H1 (cell line): ENCODE results near the gene MAGEA9B. TPM values are rescaled to one million over a fixed set of nuclear protein-coding genes. Genes with fewer than 3 reads are reported as not detected.

Experiments used
- CTCF ChIA-PET: fragments of 300-600 bp; sonication (Branson Sonifier 250); formaldehyde crosslinking; loops from one replicate; lab custom pipeline; 2021; ENCODE audit not compliant: partially characterized antibody; lab: Charles Lee
- POLR2A ChIA-PET: fragments of 300-600 bp; sonication (Branson Sonifier 250); formaldehyde crosslinking; loops from one replicate; lab custom pipeline; 2021; ENCODE audit warnings: inconsistent platforms; ENCODE audit not compliant: partially characterized antibody; lab: Charles Lee
- DNase-seq, 2 experiments: peaks; one replicate each; pipeline versions ENCODE4 v3.0.0 to v3.0.0-alpha.2; 2010 to 2022; ENCODE audit warnings: low spot score in 2 of 2, low read depth in 1 of 2, mixed read lengths in 1 of 2
- FAIRE-seq: peaks from 2 replicates; lab custom pipeline; 2011; peaks lifted over from hg19 to GRCh38; lab: Jason Lieb, UNC
- H2AFZ ChIP-seq: 2 replicates; pipeline ENCODE4 v1.8.1; 2012; ENCODE audit warnings: low read length, inconsistent platforms
- H2AK5ac ChIP-seq: 2 replicates; pipeline ENCODE4 v1.6.1; 2013; ENCODE audit warnings: low read depth, low read length
- H2BK120ac ChIP-seq: replicated peaks from 2 replicates; pipeline ENCODE3; 2013; ENCODE audit warnings: low read depth, low read length, inconsistent platforms
- H2BK12ac ChIP-seq: 2 replicates; pipeline ENCODE4 v1.6.1; 2013; ENCODE audit warnings: low read depth, low read length
- H2BK15ac ChIP-seq: 2 replicates; pipeline ENCODE4 v1.6.1; 2013; ENCODE audit warnings: low read length
- H2BK20ac ChIP-seq: 2 replicates; pipeline ENCODE4 v1.6.1; 2013; ENCODE audit warnings: low read length
- H2BK5ac ChIP-seq: 2 replicates; pipeline ENCODE4 v1.6.1; 2013; ENCODE audit warnings: low read depth, low read length
- H3K14ac ChIP-seq: 2 replicates; pipeline ENCODE4 v1.6.1; 2013; ENCODE audit warnings: inconsistent platforms; ENCODE audit not compliant: insufficient read length
- H3K18ac ChIP-seq: 2 replicates; pipeline ENCODE4 v1.6.1; 2013; ENCODE audit warnings: low read length; ENCODE audit errors: extremely low read depth
- H3K23ac ChIP-seq: 2 replicates; pipeline ENCODE4 v1.6.1; 2013; ENCODE audit warnings: inconsistent platforms; ENCODE audit not compliant: insufficient read length
- H3K23me2 ChIP-seq: 2 replicates; pipeline ENCODE4 v1.6.1; 2013; ENCODE audit warnings: low read depth, low read length
- H3K27ac ChIP-seq: 2 replicates; pipeline ENCODE4 v1.6.1; 2011; ENCODE audit warnings: low read depth, low read length, inconsistent platforms
- H3K27me3 ChIP-seq, 4 experiments: replicated peaks in 1 of 4; 1 replicate in 1 of 4; 2 replicates in 3 of 4; pipeline versions ENCODE4 v1.6.1 to v1.8.1; 2011 to 2013; ENCODE audit warnings: low read length in 3 of 4, mild to moderate bottlenecking in 3 of 4, inconsistent platforms in 2 of 4, mixed read lengths in 2 of 4, moderate library complexity in 1 of 4; ENCODE audit not compliant: control insufficient read depth in 3 of 4, insufficient read depth in 3 of 4; ENCODE audit errors: extremely low read depth in 1 of 4
- H3K36me3 ChIP-seq, 4 experiments: 2 replicates each; pipeline versions ENCODE4 v1.6.1 to v1.8.1; 2011 to 2013; ENCODE audit warnings: mild to moderate bottlenecking in 4 of 4, low read length in 3 of 4, moderate library complexity in 2 of 4, control low read depth in 1 of 4, inconsistent platforms in 1 of 4; ENCODE audit not compliant: insufficient read depth in 4 of 4, control insufficient read depth in 2 of 4
- H3K4ac ChIP-seq: replicated peaks from 2 replicates; pipeline ENCODE3; 2013; ENCODE audit warnings: low read length, low read depth, mixed read lengths, inconsistent platforms; ENCODE audit not compliant: insufficient read length
- H3K4me1 ChIP-seq, 4 experiments: replicated peaks in 1 of 4; 1 replicate in 1 of 4; 2 replicates in 3 of 4; pipeline versions ENCODE4 v1.6.1 to v1.8.1; 2011 to 2013; ENCODE audit warnings: low read length in 3 of 4, inconsistent platforms in 2 of 4, mixed read lengths in 1 of 4; ENCODE audit not compliant: insufficient read depth in 4 of 4, control insufficient read depth in 3 of 4
- H3K4me2 ChIP-seq, 2 experiments: 2 replicates each; pipeline versions ENCODE4 v1.6.1 to v1.8.1; 2011 to 2013; ENCODE audit warnings: low read depth in 2 of 2, low read length in 2 of 2, control low read depth in 1 of 2, inconsistent platforms in 1 of 2, mild to moderate bottlenecking in 1 of 2; ENCODE audit not compliant: insufficient read depth in 1 of 2
- H3K4me3 ChIP-seq, 4 experiments: fragments of 200-600, 300-600 bp in 1 of 4; sonication (generic), shearing (Covaris generic), sonication (Bioruptor Twin) in 1 of 4; 2 replicates each; pipeline versions ENCODE4 v1.5.1 to v1.8.1; 2011 to 2016; ENCODE audit warnings: low read length in 4 of 4, low read depth in 3 of 4, control low read depth in 2 of 4, inconsistent platforms in 2 of 4, mild to moderate bottlenecking in 2 of 4, mixed read lengths in 1 of 4, moderate library complexity in 1 of 4; ENCODE audit not compliant: insufficient read depth in 2 of 4; ENCODE audit errors: extremely low read depth in 1 of 4
- H3K56ac ChIP-seq: replicated peaks from 2 replicates; pipeline ENCODE3; 2013; ENCODE audit warnings: low read depth, mild to moderate bottlenecking, mixed read lengths, low read length, inconsistent platforms; ENCODE audit not compliant: insufficient read length
- H3K79me1 ChIP-seq: 2 replicates; pipeline ENCODE4 v1.6.1; 2013; ENCODE audit warnings: low read depth, low read length, control low read depth
- H3K79me2 ChIP-seq, 2 experiments: 2 replicates each; pipeline versions ENCODE4 v1.6.1 to v1.8.1; 2012 to 2013; ENCODE audit warnings: low read length in 2 of 2, mild to moderate bottlenecking in 2 of 2, inconsistent platforms in 1 of 2; ENCODE audit not compliant: insufficient read depth in 2 of 2, control insufficient read depth in 1 of 2
- H3K9ac ChIP-seq, 4 experiments: replicated peaks in 1 of 4; 1 replicate in 1 of 4; 2 replicates in 3 of 4; pipeline versions ENCODE4 v1.6.1 to v1.8.1; 2011 to 2013; ENCODE audit warnings: low read depth in 3 of 4, low read length in 3 of 4, control low read depth in 2 of 4, mild to moderate bottlenecking in 2 of 4, moderate library complexity in 2 of 4, inconsistent platforms in 1 of 4; ENCODE audit errors: extremely low read depth in 1 of 4
- H3K9me3 ChIP-seq, 2 experiments: 2 replicates each; pipeline versions ENCODE4 v1.6.1 to v1.8.1; 2012 to 2013; ENCODE audit warnings: mild to moderate bottlenecking in 2 of 2, moderate library complexity in 2 of 2, control low read depth in 1 of 2, inconsistent platforms in 1 of 2, low read depth in 1 of 2, low read length in 1 of 2, mixed read lengths in 1 of 2; ENCODE audit not compliant: insufficient read depth in 2 of 2
- H4K20me1 ChIP-seq, 2 experiments: replicated peaks in 1 of 2; 2 replicates each; pipeline versions ENCODE3 to v1.8.1; 2011 to 2013; ENCODE audit warnings: inconsistent platforms in 2 of 2, low read length in 2 of 2, mild to moderate bottlenecking in 1 of 2; ENCODE audit not compliant: insufficient read depth in 2 of 2, control insufficient read depth in 1 of 2
- H4K5ac ChIP-seq: 2 replicates; pipeline ENCODE4 v1.6.1; 2013; ENCODE audit warnings: low read length, low read depth, mixed read lengths, inconsistent platforms; ENCODE audit not compliant: insufficient read length
- H4K8ac ChIP-seq: 2 replicates; pipeline ENCODE4 v1.8.0; 2013; ENCODE audit warnings: mild to moderate bottlenecking, moderate library complexity, low read length, inconsistent platforms; ENCODE audit not compliant: insufficient read depth; ENCODE audit errors: extremely low read depth
- H4K91ac ChIP-seq: replicated peaks from 2 replicates; pipeline ENCODE3; 2013; ENCODE audit warnings: low read length, mixed read lengths, inconsistent platforms; ENCODE audit not compliant: insufficient read length
- ASH2L ChIP-seq: fragments of 200-600, 300-600 bp; sonication (generic); IDR thresholded peaks from one replicate; pipeline ENCODE4 v1.7.1; 2017; ENCODE audit warnings: low read length
- JUN ChIP-seq: IDR thresholded peaks from 2 replicates; pipeline ENCODE4 v1.6.1; 2011; ENCODE audit warnings: low read depth, mild to moderate bottlenecking, improper control_type of control experiment, low read length
- POU5F1 ChIP-seq: IDR thresholded peaks from 2 replicates; pipeline ENCODE4 v1.6.1; 2011; ENCODE audit warnings: low read depth, mild to moderate bottlenecking, low read length, moderate library complexity
- RAD21 ChIP-seq, 2 experiments: IDR thresholded peaks in 1 of 2; conservative IDR thresholded peaks in 1 of 2; 2 replicates each; pipeline ENCODE4 v1.6.1; 2011; ENCODE audit warnings: low read depth in 2 of 2, low read length in 2 of 2, improper control_type of control experiment in 1 of 2, inconsistent platforms in 1 of 2, mild to moderate bottlenecking in 1 of 2, moderate library complexity in 1 of 2
- RXRA ChIP-seq: IDR thresholded peaks from 2 replicates; pipeline ENCODE4 v1.6.1; 2011; ENCODE audit warnings: low read depth, mild to moderate bottlenecking, low read length, moderate library complexity; ENCODE audit not compliant: insufficient read depth
- SAP30 ChIP-seq: fragments of 300-600 bp; sonication (generic); IDR thresholded peaks from 2 replicates; pipeline ENCODE4 v1.7.1; 2012; ENCODE audit warnings: low read length, moderate library complexity, mild to moderate bottlenecking, inconsistent platforms; ENCODE audit not compliant: insufficient read depth, insufficient replicate concordance
- SP1 ChIP-seq: IDR thresholded peaks from 2 replicates; pipeline ENCODE4 v1.6.1; 2011; ENCODE audit warnings: low read depth, low read length
- WGBS, 2 experiments: shearing (Covaris generic) in 1 of 2; methylation state at CpG; one replicate each; pipeline versions ENCODE4 v1.1.6 to v1.1.7; 2013 to 2015; ENCODE audit warnings: low lambda C conversion rate in 2 of 2, mixed read lengths in 2 of 2, inconsistent platforms in 1 of 2, low coverage in 1 of 2, missing lambda C conversion rate in 1 of 2; ENCODE audit not compliant: insufficient replicate concordance in 2 of 2, insufficient coverage in 1 of 2, insufficient read length in 1 of 2; ENCODE audit errors: extremely low coverage in 1 of 2, missing lambda C conversion rate in 1 of 2; 5-methylcytosine and 5-hydroxymethylcytosine counted together
- polyA plus RNA-seq, 7 experiments: library from polyadenylated mRNA; depleted of rRNA in 3 of 7; stranded (reverse) in 5 of 7; unstranded in 2 of 7; fragments of >200 nt in 5 of 7; fragments of 200-250 nt in 2 of 7; gene quantifications; 1 replicate in 5 of 7; 2 replicates in 1 of 7; 4 replicates in 1 of 7; pipeline versions ENCODE4 v1.2.1 to v1.2.3, GENCODE V29; 2011 to 2013; ENCODE audit warnings: missing spikeins in 2 of 7, mixed read lengths in 2 of 7
- total RNA-seq: library from RNA; stranded (reverse); fragmentation: NEBNext Ultra II Directional; extraction: Animal tissue kit (Norgen Biotek cat#: 25700); gene quantifications from 2 replicates; pipeline ENCODE4 v1.2.1, GENCODE V29; 2021
- TF ChIP-seq, protein P1 (sequence below), 3 experiments: IDR thresholded peaks; 1 replicate in 2 of 3; 2 replicates in 1 of 3; pipeline versions ENCODE4 v1.5.1 to v1.6.1; 2011; ENCODE audit warnings: low read length in 3 of 3, mild to moderate bottlenecking in 3 of 3, inconsistent platforms in 2 of 3, low read depth in 1 of 3, moderate library complexity in 1 of 3; ENCODE audit not compliant: insufficient read depth in 1 of 3; ENCODE audit errors: control extremely low read depth in 1 of 3

Gene MAGEA9B
- total and polyA plus RNA-seq, 2 of the 8 experiments (the other 6 are each of a cell fraction or from before 2014, with no cell fraction given): 0.06 TPM; not detected in 1

GRCh38 chrX:149569770-149570169 is 17.5 kb downstream of the MAGEA9B start:
- H3K4me2 ChIP-seq: no peak overlapping the region
- H3K4ac ChIP-seq: no peak overlapping the region
- no peak overlapping the region for H2BK5ac ChIP-seq
- POLR2A ChIA-PET: no interaction called here
- no peak overlapping the region for H2BK20ac ChIP-seq
- H2BK12ac ChIP-seq: no peak overlapping the region
- no peak overlapping the region for H3K18ac ChIP-seq
- no peak overlapping the region for H2BK120ac ChIP-seq
- H2AFZ ChIP-seq: no peak overlapping the region
- no peak overlapping the region for H4K91ac ChIP-seq
- CTCF ChIA-PET: no interaction called here
- no peak overlapping the region for H3K23ac ChIP-seq
- no peak overlapping the region for H2AK5ac ChIP-seq
- no peak overlapping the region for H3K56ac ChIP-seq
- H3K9ac ChIP-seq: no peak overlapping the region
- 78% methylated on average over 1 of the region's 2 CpGs; no CpG with 5 or more reads in 1 of the 2 experiments for WGBS, 2 experiments
- H3K27ac ChIP-seq: no peak overlapping the region
- H4K5ac ChIP-seq: no peak overlapping the region
- FAIRE-seq: no peak
- no peak overlapping the region for H3K4me3 ChIP-seq
- H4K8ac ChIP-seq: no peak overlapping the region
- DNase-seq: no peak
- H3K23me2 ChIP-seq: no peaks in the 10 kb centered on the region
- no peaks in the 10 kb centered on the region for H3K27me3 ChIP-seq
- no peak overlapping the region for H3K14ac ChIP-seq
- no peak overlapping the region for H2BK15ac ChIP-seq
- H4K20me1 ChIP-seq: no peaks in the 10 kb centered on the region
- H3K79me2 ChIP-seq: no peaks in the 10 kb centered on the region
- H3K79me1 ChIP-seq: no peaks in the 10 kb centered on the region
- H3K4me1 ChIP-seq: no peaks in the 10 kb centered on the region
- no peak for TF ChIP-seq JUN
- no peak for TF ChIP-seq ASH2L
- TF ChIP-seq POU5F1: no peak
- TF ChIP-seq SAP30: no peak
- TF ChIP-seq RXRA: no peak
- no peak for TF ChIP-seq RAD21 (IDR thresholded peaks at IDR 0.05 in 1 of 2, conservative IDR thresholded peaks at IDR 0.05 in 1 of 2; ENCODE audit: low read depth in 2 of 2, low read length in 2 of 2)
- TF ChIP-seq SP1: no peak
- TF ChIP-seq, protein P1, sequence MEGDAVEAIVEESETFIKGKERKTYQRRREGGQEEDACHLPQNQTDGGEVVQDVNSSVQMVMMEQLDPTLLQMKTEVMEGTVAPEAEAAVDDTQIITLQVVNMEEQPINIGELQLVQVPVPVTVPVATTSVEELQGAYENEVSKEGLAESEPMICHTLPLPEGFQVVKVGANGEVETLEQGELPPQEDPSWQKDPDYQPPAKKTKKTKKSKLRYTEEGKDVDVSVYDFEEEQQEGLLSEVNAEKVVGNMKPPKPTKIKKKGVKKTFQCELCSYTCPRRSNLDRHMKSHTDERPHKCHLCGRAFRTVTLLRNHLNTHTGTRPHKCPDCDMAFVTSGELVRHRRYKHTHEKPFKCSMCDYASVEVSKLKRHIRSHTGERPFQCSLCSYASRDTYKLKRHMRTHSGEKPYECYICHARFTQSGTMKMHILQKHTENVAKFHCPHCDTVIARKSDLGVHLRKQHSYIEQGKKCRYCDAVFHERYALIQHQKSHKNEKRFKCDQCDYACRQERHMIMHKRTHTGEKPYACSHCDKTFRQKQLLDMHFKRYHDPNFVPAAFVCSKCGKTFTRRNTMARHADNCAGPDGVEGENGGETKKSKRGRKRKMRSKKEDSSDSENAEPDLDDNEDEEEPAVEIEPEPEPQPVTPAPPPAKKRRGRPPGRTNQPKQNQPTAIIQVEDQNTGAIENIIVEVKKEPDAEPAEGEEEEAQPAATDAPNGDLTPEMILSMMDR (IDR thresholded peaks at IDR 0.05; ENCODE audit: control extremely low read depth in 1 of 3, insufficient read depth in 1 of 3, low read depth in 1 of 3, low read length in 3 of 3): no peak
- no peaks in the 10 kb centered on the region for H3K9me3 ChIP-seq
- H3K36me3 ChIP-seq: no peaks in the 10 kb centered on the region
